OCI-LY1 (cell line): ENCODE data around the gene EXOC6B.

Experiments
- H2AFZ ChIP-seq: fragments of 200-600 bp; sonication (generic), shearing (Covaris generic); 2 replicates; pipeline ENCODE4 v1.6.0; 2014; ENCODE audit warnings: antibody characterized with exemption, mild to moderate bottlenecking, low read length
- H3F3A ChIP-seq: fragments of 200-600 bp; sonication (generic), shearing (Covaris generic); 2 replicates; pipeline ENCODE4 v1.6.0; 2014; ENCODE audit warnings: mild to moderate bottlenecking, antibody characterized with exemption, low read length, moderate library complexity; ENCODE audit not compliant: insufficient read depth
- H3K27ac ChIP-seq: fragments of 200-600 bp; sonication (generic); 2 replicates; pipeline ENCODE4 v1.5.1; 2014; ENCODE audit warnings: low read length, mixed run types, mild to moderate bottlenecking, low read depth; ENCODE audit not compliant: poor library complexity, severe bottlenecking
- H3K27me3 ChIP-seq: fragments of 200-600 bp; sonication (generic); 2 replicates; pipeline ENCODE4 v1.6.0; 2014; ENCODE audit warnings: antibody characterized with exemption, mild to moderate bottlenecking, low read length, moderate library complexity; ENCODE audit not compliant: insufficient read depth
- H3K36me3 ChIP-seq: fragments of 200-600 bp; sonication (generic); 2 replicates; pipeline ENCODE4 v1.6.1; 2014; ENCODE audit warnings: mild to moderate bottlenecking, antibody characterized with exemption, low read length, moderate library complexity, mixed read lengths; ENCODE audit not compliant: insufficient read depth
- H3K4me1 ChIP-seq: fragments of 200-600 bp; sonication (generic); 2 replicates; pipeline ENCODE4 v1.5.1; 2014; ENCODE audit warnings: mild to moderate bottlenecking, low read length, moderate library complexity; ENCODE audit not compliant: insufficient read depth, severe bottlenecking
- H3K4me2 ChIP-seq: fragments of 200-600 bp; sonication (generic), shearing (Covaris generic); 2 replicates; pipeline ENCODE4 v1.6.1; 2014; ENCODE audit warnings: low read length
- H3K4me3 ChIP-seq: fragments of 200-600 bp; sonication (generic); 2 replicates; pipeline ENCODE4 v1.5.1; 2014; ENCODE audit warnings: low read length, low read depth, mild to moderate bottlenecking, mixed read lengths; ENCODE audit not compliant: poor library complexity, severe bottlenecking
- H3K79me2 ChIP-seq: fragments of 200-600 bp; shearing (Covaris generic); 2 replicates; pipeline ENCODE4 v1.6.1; 2016; ENCODE audit warnings: mixed run types, low read length, mixed read lengths; ENCODE audit not compliant: insufficient read depth
- H3K9ac ChIP-seq: fragments of 200-600 bp; sonication (generic), shearing (Covaris generic); 2 replicates; pipeline ENCODE4 v1.6.1; 2014; ENCODE audit warnings: mild to moderate bottlenecking, low read length, mixed read lengths
- H3K9me2 ChIP-seq: fragments of 200-600 bp; sonication (generic), shearing (Covaris generic); 2 replicates; pipeline ENCODE4 v1.6.1; 2014; ENCODE audit warnings: low read depth, mild to moderate bottlenecking, low read length, mixed read lengths
- H3K9me3 ChIP-seq: fragments of 200-600 bp; shearing (Covaris generic); 2 replicates; pipeline ENCODE4 v1.6.1; 2014; ENCODE audit warnings: low read length, mixed read lengths
- H4K20me1 ChIP-seq: fragments of 200-600 bp; sonication (generic), shearing (Covaris generic); 2 replicates; pipeline ENCODE4 v1.6.0; 2016; ENCODE audit warnings: mild to moderate bottlenecking, low read length; ENCODE audit not compliant: insufficient read depth
- CTCF ChIP-seq: fragments of 200-600 bp; sonication (generic), shearing (Covaris generic); IDR thresholded peaks from 2 replicates; pipeline ENCODE4 v1.5.1; 2017; ENCODE audit warnings: mild to moderate bottlenecking, antibody characterized with exemption, low read length, moderate library complexity, mixed read lengths
- EZH2 ChIP-seq: fragments of 200-600 bp; sonication (generic), shearing (Covaris generic); IDR thresholded peaks from 2 replicates; pipeline ENCODE4 v1.8.0; 2017; ENCODE audit warnings: borderline replicate concordance, mixed run types, mild to moderate bottlenecking, antibody characterized with exemption, low read length, moderate library complexity, mixed read lengths

EXOC6B gene

GRCh38 chr2:72718876-72719275 lies 107.0 kb downstream of the EXOC6B start:
- no peaks in the 10 kb centered on the region for H3K9me2 ChIP-seq
- no peaks in the 10 kb centered on the region for H3K27me3 ChIP-seq
- no peak overlapping the region for H3K9ac ChIP-seq
- no peaks in the 10 kb centered on the region for H3K9me3 ChIP-seq
- H3K4me3 ChIP-seq, result no peak overlapping the region
- TF ChIP-seq CTCF (no peak), EZH2 (no peak)
- no peak overlapping the region for H2AFZ ChIP-seq
- H3K4me1 ChIP-seq, result no peaks in the 10 kb centered on the region
- H3K27ac ChIP-seq, result no peak overlapping the region
- no peaks in the 10 kb centered on the region for H3F3A ChIP-seq
- no peak overlapping the region for H3K4me2 ChIP-seq
- H4K20me1 ChIP-seq, result no peaks in the 10 kb centered on the region
- no peaks in the 10 kb centered on the region for H3K36me3 ChIP-seq
- no peaks in the 10 kb centered on the region for H3K79me2 ChIP-seq

- Histone ChIP-seq H3K27ac (no peak overlapping the region), H3F3A (no peaks in the 10 kb centered on the region)
Observed at GRCh38 chr2:72716601-72717000, 109.2 kb downstream of the EXOC6B start.

GRCh38 chr2:72713857-72714256 lies 112.0 kb downstream of the EXOC6B start:
- Histone ChIP-seq H3K9me3 (no peaks in the 10 kb centered on the region), H3K9me2 (no peaks in the 10 kb centered on the region), H3K9ac (no peak overlapping the region), H3K4me1 (no peaks in the 10 kb centered on the region), H3K27ac (no peak overlapping the region), H3K36me3 (no peaks in the 10 kb centered on the region), H3K4me3 (no peak overlapping the region), H3K79me2 (no peaks in the 10 kb centered on the region), H2AFZ (no peak overlapping the region), H4K20me1 (no peaks in the 10 kb centered on the region), H3K4me2 (no peak overlapping the region), H3K27me3 (no peaks in the 10 kb centered on the region), H3F3A (no peaks in the 10 kb centered on the region)
- no peak for TF ChIP-seq EZH2
- no peak for TF ChIP-seq CTCF

More at GRCh38 chr2:72716601-72717000, 109.2 kb downstream of the EXOC6B start:
- Histone ChIP-seq H3K4me2 (no peak overlapping the region), H3K4me1 (no peaks in the 10 kb centered on the region), H3K27me3 (no peaks in the 10 kb centered on the region), H2AFZ (no peak overlapping the region), H3K4me3 (no peak overlapping the region), H4K20me1 (no peaks in the 10 kb centered on the region), H3K36me3 (no peaks in the 10 kb centered on the region), H3K79me2 (no peaks in the 10 kb centered on the region), H3K9me2 (no peaks in the 10 kb centered on the region), H3K9me3 (no peaks in the 10 kb centered on the region), H3K9ac (no peak overlapping the region)
- TF ChIP-seq CTCF (no peak), EZH2 (no peak)
